ENCODE results near the gene DMBX1. TPM values are rescaled to one million over a fixed set of nuclear protein-coding genes. Genes with fewer than 3 reads are reported as not detected.

The DMBX1 gene
- polyA plus RNA-seq, 1 donor from 2014 or later, result 0.28 TPM

DNA sequence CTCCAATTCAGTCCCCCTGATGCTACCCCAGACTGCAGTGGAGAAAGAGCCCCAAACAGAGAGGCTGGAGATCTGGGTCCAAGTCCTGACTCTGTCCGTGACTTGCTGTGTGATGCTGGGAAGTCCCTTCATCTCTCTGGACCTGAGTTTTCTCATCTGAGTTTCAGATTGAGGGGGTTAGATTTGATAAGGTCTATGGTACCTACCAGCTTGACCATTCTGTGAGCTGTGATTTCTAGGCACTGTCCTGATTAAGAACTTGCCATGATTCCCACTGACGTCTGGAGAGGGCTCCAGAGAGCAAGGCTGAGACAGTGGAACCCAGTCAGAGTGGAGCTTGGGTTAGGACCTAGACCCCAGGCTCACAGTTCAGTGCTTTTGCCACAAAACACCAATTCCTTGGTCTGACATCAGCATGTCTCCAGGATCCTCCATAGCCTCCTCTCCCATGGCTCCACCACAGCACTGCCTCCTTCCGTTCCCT is 43.8 kb upstream of the DMBX1 start:
- Histone ChIP-seq H3K36me3 (ENCODE audit: insufficient read depth, low read length) (no peaks in the 10 kb centered on the region), H4K20me1 (ENCODE audit: insufficient read depth) (no peaks in the 10 kb centered on the region), H3K4me3 (ENCODE audit: low read length) (no peak overlapping the region), H3K79me2 (replicated peaks; ENCODE audit: insufficient read depth, low read length) (no peaks in the 10 kb centered on the region), H3K4me2 (ENCODE audit: low read length) (no peak overlapping the region), H2AFZ (ENCODE audit: low read depth, low read length) (no peak overlapping the region), H3K27me3 (ENCODE audit: insufficient read depth, low read depth, low read length) (peaks cover 70% of the 10 kb centered on the region), H3K9ac (ENCODE audit: low read length) (no peak overlapping the region), H3F3A (ENCODE audit: insufficient read depth, low read length, poor library complexity, severe bottlenecking) (no peaks in the 10 kb centered on the region), H3K9me2 (ENCODE audit: insufficient read depth, low read length) (no peaks in the 10 kb centered on the region), H3K9me3 (ENCODE audit: low read length) (no peaks in the 10 kb centered on the region), H3K27ac (ENCODE audit: low read length) (no peak overlapping the region)
- TF ChIP-seq POLR2AphosphoS5 (IDR thresholded peaks at IDR 0.05) (no peak), EZH2 (IDR thresholded peaks at IDR 0.05; ENCODE audit: borderline replicate concordance, insufficient read depth, low read length, poor library complexity, severe bottlenecking) (no peak), TAF1 (IDR thresholded peaks at IDR 0.05; ENCODE audit: low read depth) (no peak), EP300 (conservative IDR thresholded peaks at IDR 0.05; ENCODE audit: poor library complexity, severe bottlenecking) (no peak), MXI1 (conservative IDR thresholded peaks at IDR 0.05; ENCODE audit: poor library complexity, severe bottlenecking) (no peak), RAD21 (conservative IDR thresholded peaks at IDR 0.05) (no peak), SMC3 (conservative IDR thresholded peaks at IDR 0.05; ENCODE audit: poor library complexity) (no peak)
- TF ChIP-seq, protein P1, sequence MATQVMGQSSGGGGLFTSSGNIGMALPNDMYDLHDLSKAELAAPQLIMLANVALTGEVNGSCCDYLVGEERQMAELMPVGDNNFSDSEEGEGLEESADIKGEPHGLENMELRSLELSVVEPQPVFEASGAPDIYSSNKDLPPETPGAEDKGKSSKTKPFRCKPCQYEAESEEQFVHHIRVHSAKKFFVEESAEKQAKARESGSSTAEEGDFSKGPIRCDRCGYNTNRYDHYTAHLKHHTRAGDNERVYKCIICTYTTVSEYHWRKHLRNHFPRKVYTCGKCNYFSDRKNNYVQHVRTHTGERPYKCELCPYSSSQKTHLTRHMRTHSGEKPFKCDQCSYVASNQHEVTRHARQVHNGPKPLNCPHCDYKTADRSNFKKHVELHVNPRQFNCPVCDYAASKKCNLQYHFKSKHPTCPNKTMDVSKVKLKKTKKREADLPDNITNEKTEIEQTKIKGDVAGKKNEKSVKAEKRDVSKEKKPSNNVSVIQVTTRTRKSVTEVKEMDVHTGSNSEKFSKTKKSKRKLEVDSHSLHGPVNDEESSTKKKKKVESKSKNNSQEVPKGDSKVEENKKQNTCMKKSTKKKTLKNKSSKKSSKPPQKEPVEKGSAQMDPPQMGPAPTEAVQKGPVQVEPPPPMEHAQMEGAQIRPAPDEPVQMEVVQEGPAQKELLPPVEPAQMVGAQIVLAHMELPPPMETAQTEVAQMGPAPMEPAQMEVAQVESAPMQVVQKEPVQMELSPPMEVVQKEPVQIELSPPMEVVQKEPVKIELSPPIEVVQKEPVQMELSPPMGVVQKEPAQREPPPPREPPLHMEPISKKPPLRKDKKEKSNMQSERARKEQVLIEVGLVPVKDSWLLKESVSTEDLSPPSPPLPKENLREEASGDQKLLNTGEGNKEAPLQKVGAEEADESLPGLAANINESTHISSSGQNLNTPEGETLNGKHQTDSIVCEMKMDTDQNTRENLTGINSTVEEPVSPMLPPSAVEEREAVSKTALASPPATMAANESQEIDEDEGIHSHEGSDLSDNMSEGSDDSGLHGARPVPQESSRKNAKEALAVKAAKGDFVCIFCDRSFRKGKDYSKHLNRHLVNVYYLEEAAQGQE (IDR thresholded peaks at IDR 0.05; ENCODE audit: borderline replicate concordance), result no peak
- TF ChIP-seq, protein P2, sequence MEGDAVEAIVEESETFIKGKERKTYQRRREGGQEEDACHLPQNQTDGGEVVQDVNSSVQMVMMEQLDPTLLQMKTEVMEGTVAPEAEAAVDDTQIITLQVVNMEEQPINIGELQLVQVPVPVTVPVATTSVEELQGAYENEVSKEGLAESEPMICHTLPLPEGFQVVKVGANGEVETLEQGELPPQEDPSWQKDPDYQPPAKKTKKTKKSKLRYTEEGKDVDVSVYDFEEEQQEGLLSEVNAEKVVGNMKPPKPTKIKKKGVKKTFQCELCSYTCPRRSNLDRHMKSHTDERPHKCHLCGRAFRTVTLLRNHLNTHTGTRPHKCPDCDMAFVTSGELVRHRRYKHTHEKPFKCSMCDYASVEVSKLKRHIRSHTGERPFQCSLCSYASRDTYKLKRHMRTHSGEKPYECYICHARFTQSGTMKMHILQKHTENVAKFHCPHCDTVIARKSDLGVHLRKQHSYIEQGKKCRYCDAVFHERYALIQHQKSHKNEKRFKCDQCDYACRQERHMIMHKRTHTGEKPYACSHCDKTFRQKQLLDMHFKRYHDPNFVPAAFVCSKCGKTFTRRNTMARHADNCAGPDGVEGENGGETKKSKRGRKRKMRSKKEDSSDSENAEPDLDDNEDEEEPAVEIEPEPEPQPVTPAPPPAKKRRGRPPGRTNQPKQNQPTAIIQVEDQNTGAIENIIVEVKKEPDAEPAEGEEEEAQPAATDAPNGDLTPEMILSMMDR (IDR thresholded peaks at IDR 0.05; ENCODE audit: poor library complexity, severe bottlenecking), result no peak

DNA sequence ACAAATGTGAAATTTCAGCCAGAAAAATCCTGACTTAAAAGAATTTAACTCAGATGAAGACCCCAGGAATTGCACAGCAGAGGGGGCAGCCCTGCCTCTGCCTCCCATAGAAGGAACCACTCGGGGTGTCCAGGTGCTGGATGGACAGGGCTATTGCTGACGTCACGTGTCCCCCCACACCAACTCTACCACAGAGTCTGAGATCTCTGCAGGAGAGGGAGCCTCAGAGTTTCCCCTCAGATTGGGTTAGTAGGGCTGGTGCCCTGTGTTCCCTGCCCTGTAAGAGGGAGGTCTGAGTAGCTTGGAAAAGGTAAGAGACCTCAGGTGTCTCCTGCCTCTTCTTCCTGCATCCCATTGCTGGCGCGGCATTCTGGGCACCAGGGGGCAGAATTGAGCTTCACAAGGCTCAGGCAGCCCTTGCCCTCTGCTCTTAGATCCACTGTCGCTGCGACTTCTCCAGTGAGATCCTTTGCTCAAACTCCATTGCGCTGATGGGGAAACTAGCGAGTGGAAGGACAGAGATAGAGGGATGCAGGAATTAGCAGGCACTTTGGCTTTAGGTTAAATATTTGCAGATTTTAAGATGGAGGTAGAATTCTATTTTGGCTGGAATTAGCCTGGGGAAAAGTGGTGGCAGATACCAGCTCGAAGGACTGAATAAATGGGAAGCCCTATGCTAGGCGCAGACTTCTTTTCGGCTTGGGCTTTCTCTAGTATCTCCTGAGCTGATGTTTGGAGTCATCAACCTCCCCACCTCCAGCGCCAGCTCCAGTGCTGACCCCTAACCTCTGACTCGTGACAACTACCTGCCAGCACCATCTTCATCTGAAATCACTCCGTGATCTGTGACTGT is 42.8 kb upstream of the DMBX1 start:
- H3K4me2 ChIP-seq (ENCODE audit: low read length), result no peak overlapping the region
- H3K79me2 ChIP-seq (replicated peaks; ENCODE audit: insufficient read depth, low read length), result no peaks in the 10 kb centered on the region
- H3K9me2 ChIP-seq (ENCODE audit: insufficient read depth, low read length), result no peaks in the 10 kb centered on the region
- H3K9me3 ChIP-seq (ENCODE audit: low read length), result no peaks in the 10 kb centered on the region
- no peaks in the 10 kb centered on the region for H3K36me3 ChIP-seq (ENCODE audit: insufficient read depth, low read length)
- H3K27me3 ChIP-seq (ENCODE audit: insufficient read depth, low read depth, low read length), result peaks cover 80% of the 10 kb centered on the region
- no peaks in the 10 kb centered on the region for H4K20me1 ChIP-seq (ENCODE audit: insufficient read depth)
- no peak overlapping the region for H3K9ac ChIP-seq (ENCODE audit: low read length)
- H3K27ac ChIP-seq (ENCODE audit: low read length), result no peak overlapping the region
- TF ChIP-seq, protein P1 (IDR thresholded peaks at IDR 0.05; ENCODE audit: borderline replicate concordance), result no peak
- TF ChIP-seq SMC3 (conservative IDR thresholded peaks at IDR 0.05; ENCODE audit: poor library complexity), result peak; percentile 98
- TF ChIP-seq RAD21 (conservative IDR thresholded peaks at IDR 0.05), result peak; percentile 94
- TF ChIP-seq, protein P2 (IDR thresholded peaks at IDR 0.05; ENCODE audit: poor library complexity, severe bottlenecking), result peak; percentile 93
- H2AFZ ChIP-seq (ENCODE audit: low read depth, low read length), result no peak overlapping the region
- no peak overlapping the region for H3K4me3 ChIP-seq (ENCODE audit: low read length)
- H3F3A ChIP-seq (ENCODE audit: insufficient read depth, low read length, poor library complexity, severe bottlenecking), result no peaks in the 10 kb centered on the region

Data from neural cell (in vitro differentiated cells).